Right ventricle myocardium superior (tissue), 1 donor: ENCODE results near the gene THAP11. TPM values are rescaled to one million over a fixed set of nuclear protein-coding genes. Genes with fewer than 3 reads are reported as not detected.

Experiments used
- ATAC-seq: fragments of 200-7000 bp; cut with Tn5 transposase; one replicate; pipeline ENCODE4 v1.9.1; 2020; ENCODE audit warnings: mild to moderate bottlenecking; ENCODE audit not compliant: poor library complexity
- DNase-seq: peaks from one replicate; pipeline ENCODE4 v3.0.0-alpha.2; 2020
- intact Hi-C: fragments of 100-400 bp; cut with DNase I; formaldehyde crosslinking; loops from one replicate; pipeline ENCODE4 v1.11.2; 2022
- long read RNA-seq: library from polyadenylated mRNA; unstranded; transcript quantifications from one replicate; pipeline ENCODE4 v2.0.0, GENCODE V29; 2021
- total RNA-seq: library from RNA; stranded (reverse); fragmentation: NEBNext Ultra II Directional; extraction: Animal tissue kit (Norgen Biotek cat#: 25700); gene quantifications from one replicate; pipeline ENCODE4 v1.2.1, GENCODE V29; 2021
- donor health status: DM: no; HTN: yes; CAD: no; lungs with severe emphysema.

Gene THAP11
- total RNA-seq, result 31.1 TPM
- long read RNA-seq, transcript THAP11-201 (1 exons, 2,114 nt), result major isoform, 216 of 218 reads
- long read RNA-seq, partial matches to known transcripts, result 0 of 218 reads
- long read RNA-seq, other reads (novel, unspliced or antisense), result 2 of 218 reads

DNA sequence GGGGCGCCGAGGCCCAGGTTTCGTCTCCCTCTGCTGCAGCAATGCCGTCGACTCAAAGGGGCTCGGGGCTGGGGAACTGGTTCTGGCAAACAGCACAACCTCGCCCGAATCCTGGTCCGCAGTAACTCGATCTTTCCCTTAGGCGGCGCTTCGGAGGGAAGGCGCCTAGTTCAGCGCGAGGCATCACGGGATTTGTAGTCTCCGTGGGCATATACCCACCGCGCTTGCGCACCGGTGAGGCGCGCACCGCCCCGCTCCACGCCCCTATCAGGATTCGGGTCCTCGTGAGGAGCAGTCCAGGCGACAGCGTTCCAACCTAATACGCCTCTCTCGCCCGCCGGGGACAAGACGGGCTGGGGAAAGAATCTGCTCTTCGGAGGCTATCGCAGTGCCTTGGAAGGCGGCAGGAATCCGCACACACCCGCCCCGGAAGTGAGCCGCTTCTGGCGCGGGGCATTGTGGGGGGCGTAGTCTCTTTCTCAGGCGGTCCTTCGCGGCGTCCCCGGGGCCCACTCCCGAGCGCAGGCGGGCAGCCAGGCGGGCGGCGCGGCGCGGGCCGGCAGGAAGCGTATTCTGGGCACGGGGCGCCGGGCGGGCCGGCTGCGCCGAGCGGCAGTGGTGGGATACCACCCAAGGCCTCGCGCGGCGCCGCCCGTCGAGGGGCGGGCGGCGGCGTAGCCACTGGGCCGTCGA is at the start of gene THAP11:
THAP11 (plus strand) TSS at position 505 of the 693 bp plus-strand sequence. CDS start 235 bp downstream, outside the sequence.
- ATAC-seq (peak; percentile 83), DNase-seq (peak; percentile 95)
- intact Hi-C loops, result no loop called here

DNA sequence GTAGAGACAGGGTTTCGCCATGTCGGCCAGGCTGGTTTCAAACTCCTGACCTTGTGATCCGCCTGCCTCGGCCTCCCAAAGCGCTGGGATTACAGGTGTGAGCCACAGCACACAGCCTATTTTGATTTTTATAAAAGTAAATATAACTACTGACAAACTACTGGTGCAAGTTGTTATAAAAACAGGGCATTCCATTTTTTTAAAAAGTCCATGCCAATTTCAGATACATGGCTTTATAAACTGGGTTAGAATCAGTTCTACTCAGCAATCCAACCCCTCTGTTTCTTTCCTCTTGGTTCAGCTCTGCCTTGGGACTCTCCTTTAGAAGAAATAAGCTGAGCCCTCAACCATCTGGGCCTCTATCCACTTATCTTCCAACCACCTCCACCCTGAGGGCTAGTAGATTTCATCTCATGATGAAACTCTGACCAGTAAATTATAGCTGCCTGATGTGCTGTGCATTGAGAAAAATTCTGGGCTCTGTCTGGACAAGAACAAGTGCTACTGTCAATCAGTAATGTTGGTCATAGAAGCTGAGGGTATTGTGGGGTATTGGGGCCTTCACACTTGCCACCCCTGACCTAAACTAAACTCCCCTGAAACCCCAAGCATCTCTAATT is 45.9 kb upstream of the THAP11 start:
- intact Hi-C loops, result no loop called here
- ATAC-seq, result no peak
- no peak for DNase-seq

- intact Hi-C loops, result loop anchor here (10.0 kb wide), 1 partner anchor 126 kb away; no protein-coding TSS in a partner anchor
- ATAC-seq (peak; percentile 63), DNase-seq (no peak)
Measured at GRCh38 chr16:67800338-67800926, 41.7 kb upstream of the THAP11 start.

- DNase-seq, result no peak
- intact Hi-C loops, result loop anchor here (10.0 kb wide), 1 partner anchor 126 kb away; no protein-coding TSS in a partner anchor
- no peak for ATAC-seq
Measured at GRCh38 chr16:67801241-67801640, 40.9 kb upstream of the THAP11 start.

DNA sequence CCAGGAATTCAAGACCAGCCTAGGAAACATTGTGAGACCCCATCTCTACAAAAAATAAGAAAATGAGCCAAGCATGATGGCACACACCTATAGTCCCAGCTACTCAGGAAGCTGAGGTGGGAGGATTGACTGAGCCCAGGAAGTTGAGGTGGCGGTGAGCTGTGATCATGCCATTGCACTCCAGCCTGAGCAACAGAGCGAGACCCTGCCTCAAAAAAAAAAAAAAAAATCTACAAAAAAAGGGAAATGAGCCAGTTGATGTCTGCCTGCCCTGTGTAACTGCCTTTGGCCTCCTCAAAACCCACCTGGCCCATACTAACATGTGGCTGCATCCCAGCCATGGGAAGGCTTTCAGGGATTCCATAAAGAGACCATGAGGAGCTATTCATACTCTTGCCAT is 40.2 kb upstream of the THAP11 start:
- ATAC-seq (no peak), DNase-seq (no peak)
- intact Hi-C loops, result loop anchor here (10.0 kb wide), 1 partner anchor 127 kb away; no protein-coding TSS in a partner anchor

- intact Hi-C loops, result loop anchor here (10.0 kb wide), 1 partner anchor 129 kb away; no protein-coding TSS in a partner anchor
- DNase-seq, result no peak
- ATAC-seq, result no peak
Measured at GRCh38 chr16:67803894-67804293, 38.2 kb upstream of the THAP11 start.

GRCh38 chr16:67804853-67805542 is 37.1 kb upstream of the THAP11 start:
- DNase-seq (no peak), ATAC-seq (no peak)
- intact Hi-C loops, result loop anchor here (10.0 kb wide), 1 partner anchor 130 kb away; no protein-coding TSS in a partner anchor

- intact Hi-C loops, result loop anchor here (10.0 kb wide), 1 partner anchor 131 kb away; no protein-coding TSS in a partner anchor
- ATAC-seq (peak; percentile 9), DNase-seq (peak; percentile 44)
Measured at GRCh38 chr16:67805718-67806427, 36.2 kb upstream of the THAP11 start.

DNA sequence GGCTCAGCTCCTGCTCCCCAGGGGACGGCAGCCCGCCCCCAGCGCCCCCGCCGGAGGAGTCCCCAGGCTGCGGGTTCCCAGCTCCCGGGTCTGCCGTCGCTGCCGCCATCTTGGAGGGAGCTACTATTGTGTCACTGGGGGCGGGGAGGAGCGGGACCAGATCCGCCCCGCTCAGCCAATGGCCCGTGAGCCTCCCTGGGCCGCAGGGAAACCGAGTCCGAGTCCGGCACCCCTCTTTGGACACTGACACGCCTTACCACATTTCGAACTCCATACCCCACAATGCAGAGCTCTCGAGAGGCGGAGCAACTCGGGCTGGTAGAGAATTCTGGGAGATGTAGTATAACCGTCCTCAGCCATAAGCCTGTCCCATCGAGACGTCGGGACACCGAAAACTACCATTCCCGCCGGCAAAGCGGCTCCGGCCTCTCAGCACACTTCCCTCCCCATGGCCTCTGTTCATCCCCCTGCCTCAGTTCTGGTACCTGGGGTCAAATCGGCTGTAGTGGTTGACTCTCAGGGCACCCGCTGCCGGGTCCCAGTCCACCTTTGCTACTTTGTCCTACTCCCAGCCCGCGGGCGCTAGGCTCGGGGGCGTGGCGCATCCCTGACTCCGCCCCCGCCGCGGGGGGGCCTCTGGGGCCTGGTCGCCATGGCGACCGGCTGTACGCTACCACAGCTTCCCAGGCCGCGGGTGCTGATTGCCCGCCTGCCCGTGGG is 35.5 kb upstream of the THAP11 start, which contains the start of the genes RANBP10 and TSNAXIP1:
RANBP10 (minus strand) TSS at position 133 of the 720 bp plus-strand sequence; CDS start at position 109, 24 bp downstream.
TSNAXIP1 (plus strand) TSS at position 462 of the 720 bp plus-strand sequence. CDS start 261 bp downstream, outside the sequence.
- DNase-seq (peak; percentile 97), ATAC-seq (peak; percentile 98)
- intact Hi-C loops, result loop anchor here (10.0 kb wide), 1 partner anchor 132 kb away; no protein-coding TSS in a partner anchor

DNA sequence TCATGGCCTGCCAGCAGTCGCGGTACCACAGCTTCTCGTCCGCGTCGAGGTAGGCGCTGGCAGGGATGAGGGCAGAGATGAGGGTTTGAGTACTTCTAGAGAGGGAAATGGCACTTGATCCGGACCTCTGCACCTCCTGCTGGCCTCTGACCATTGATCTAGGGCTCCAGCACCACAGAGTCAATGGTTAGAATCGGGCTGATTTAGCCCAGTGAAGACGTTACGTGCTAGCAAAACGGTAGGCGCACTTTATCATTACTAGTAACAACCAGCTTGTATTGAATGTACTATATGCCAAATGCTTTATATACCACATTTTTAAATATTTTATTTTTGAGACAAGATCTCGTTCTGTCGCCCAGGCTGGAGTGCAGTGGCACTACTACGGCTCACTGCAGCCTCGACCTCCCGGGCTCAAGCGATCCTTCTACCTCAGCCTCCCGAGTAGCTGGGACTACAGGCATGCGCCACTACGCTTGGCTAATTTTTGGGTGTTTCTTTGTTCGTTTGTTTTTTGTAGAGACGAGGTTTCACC is 34.9 kb upstream of the THAP11 start:
- ATAC-seq, result no peak
- intact Hi-C loops, result loop anchor here (10.0 kb wide), 1 partner anchor 132 kb away; no protein-coding TSS in a partner anchor
- no peak for DNase-seq

DNA sequence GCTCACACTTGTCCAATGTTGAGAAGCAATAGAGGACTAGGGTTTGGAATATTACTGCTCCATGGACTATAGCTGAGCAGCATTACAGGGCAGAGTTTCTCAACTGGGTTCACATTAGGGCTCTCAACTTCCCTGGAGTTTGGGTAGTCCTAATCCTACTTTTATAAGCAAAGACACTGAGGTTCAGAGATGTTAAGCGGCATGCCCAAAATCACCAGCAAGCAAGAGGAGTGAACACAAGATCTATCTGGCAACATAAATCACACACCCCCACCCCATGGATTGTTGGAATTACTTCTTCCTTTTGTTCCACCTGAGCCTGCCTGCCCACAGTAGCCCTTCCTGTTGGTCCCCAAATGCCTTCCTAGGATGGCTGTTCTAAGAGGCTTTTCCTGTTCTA is 30.2 kb upstream of the THAP11 start:
- intact Hi-C loops, result no loop called here
- ATAC-seq, result no peak
- DNase-seq, result no peak

DNA sequence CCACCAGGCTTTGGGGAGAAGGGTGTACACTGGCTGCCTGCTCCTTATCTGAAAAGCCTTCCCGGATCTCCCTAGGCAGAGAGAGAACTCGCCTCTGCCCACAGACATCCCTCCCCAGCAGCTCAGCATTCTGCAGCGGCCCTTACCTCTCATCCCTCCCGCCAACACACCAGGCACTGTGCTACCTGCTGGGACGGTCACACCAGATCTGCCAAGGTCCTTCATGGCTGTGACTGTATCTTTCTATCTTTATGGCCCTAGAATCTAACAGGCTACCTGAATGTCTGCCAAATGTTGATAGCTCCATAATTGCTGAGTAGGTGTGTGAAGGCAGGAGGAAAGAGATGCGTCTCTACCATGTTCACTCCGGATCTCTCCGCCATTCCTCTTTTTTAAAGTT is 27.6 kb upstream of the THAP11 start:
- no peak for DNase-seq
- no peak for ATAC-seq
- intact Hi-C loops, result no loop called here

GRCh38 chr16:67820608-67821259 is 21.4 kb upstream of the THAP11 start:
- no peak for ATAC-seq
- intact Hi-C loops, result loop anchor here (10.0 kb wide), 1 partner anchor 404 kb away; no protein-coding TSS in a partner anchor
- DNase-seq, result no peak

- ATAC-seq (no peak), DNase-seq (no peak)
- intact Hi-C loops, result loop anchor here (10.0 kb wide), 1 partner anchor 402 kb away; no protein-coding TSS in a partner anchor
Measured at GRCh38 chr16:67822511-67822910, 19.6 kb upstream of the THAP11 start.

GRCh38 chr16:67825119-67825518 is 17.0 kb upstream of the THAP11 start:
- DNase-seq (no peak), ATAC-seq (no peak)
- intact Hi-C loops, result loop anchor here (10.0 kb wide), 1 partner anchor 400 kb away; no protein-coding TSS in a partner anchor

- intact Hi-C loops, result loop anchor here (10.0 kb wide), 1 partner anchor 399 kb away; no protein-coding TSS in a partner anchor
- ATAC-seq (no peak), DNase-seq (no peak)
Measured at GRCh38 chr16:67825906-67826305, 16.2 kb upstream of the THAP11 start.
